Measurements from ENCODE around the gene MTIF2.
"Not testable (repeated sequence)": the region's sequence is repeated elsewhere in the genome, so short reads cannot be mapped to it uniquely, and the experiment has no call there.

Gene MTIF2

GRCh38 chr2:55204536-55204935 lies 64.5 kb downstream of the MTIF2 start:
- DNase-seq (ENCODE audit: low read depth in 4 of 4, low spot score in 1 of 4) = no peak

- no peak for DNase-seq (ENCODE audit: low read depth in 4 of 4, low spot score in 1 of 4)
Observed at GRCh38 chr2:55200416-55200815, 68.6 kb downstream of the MTIF2 start.

- DNase-seq (ENCODE audit: low read depth in 4 of 4, low spot score in 1 of 4) = no peak
Observed at GRCh38 chr2:55196526-55196925, 72.5 kb downstream of the MTIF2 start.

GRCh38 chr2:55191888-55192287 lies 77.1 kb downstream of the MTIF2 start:
- not testable (repeated sequence) for DNase-seq (ENCODE audit: low read depth in 4 of 4, low spot score in 1 of 4)

GRCh38 chr2:55186837-55187236 lies 82.2 kb downstream of the MTIF2 start:
- DNase-seq (ENCODE audit: low read depth in 4 of 4, low spot score in 1 of 4) = not testable (repeated sequence)
